HG03039 (cell line): ENCODE data around the gene CRACR2A.

Experiments
- ATAC-seq: cut with Tn5 transposase; IDR thresholded peaks from one replicate; pipeline ENCODE4 v1.9.1; 2021; ENCODE audit warnings: mild to moderate bottlenecking, moderate library complexity; ENCODE audit not compliant: unreplicated experiment

CRACR2A gene

DNA sequence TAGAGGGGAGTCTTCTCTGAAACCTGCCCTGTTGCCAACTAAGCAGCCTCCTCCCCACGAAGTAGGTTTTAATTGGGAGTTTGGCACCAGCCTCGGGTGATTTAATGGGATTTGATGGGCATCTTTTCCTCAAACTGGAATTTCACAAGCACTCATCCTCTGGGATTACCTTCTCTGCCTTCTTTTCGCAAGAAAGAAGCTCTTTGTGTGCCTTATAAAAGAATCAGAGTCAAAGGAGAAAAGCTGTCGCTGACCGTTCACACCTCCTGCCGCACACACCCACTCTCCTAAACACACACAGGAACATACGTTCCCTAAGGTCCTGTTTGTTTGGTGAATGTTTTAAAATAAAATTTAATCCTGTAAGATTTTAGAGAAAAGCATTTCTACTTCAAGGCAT is 177.9 kb downstream of the CRACR2A start:
- ATAC-seq = no peak

GRCh38 chr12:3572560-3572959 is 180.3 kb downstream of the CRACR2A start:
- ATAC-seq = no peak

DNA sequence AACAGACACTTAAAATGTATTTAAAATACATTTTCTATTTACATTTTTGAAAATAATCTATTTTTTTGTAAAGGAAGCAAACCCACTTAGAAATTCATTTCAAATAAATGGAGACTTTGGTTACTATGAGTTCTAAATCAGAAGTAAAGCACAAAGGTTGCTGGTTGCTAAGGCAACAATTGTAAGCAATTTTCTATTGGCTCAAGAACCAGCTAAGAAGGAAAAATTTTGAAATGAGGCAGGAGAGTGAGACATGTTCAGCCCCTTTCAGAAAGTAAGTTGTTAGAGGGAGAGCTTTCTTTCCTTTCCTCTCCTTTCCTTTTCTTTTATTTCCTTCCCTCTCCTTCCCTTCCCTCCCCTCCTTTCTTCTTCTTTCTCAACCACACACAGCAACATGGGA is 181.2 kb downstream of the CRACR2A start:
- ATAC-seq = no peak

GRCh38 chr12:3571323-3571722 is 181.6 kb downstream of the CRACR2A start:
- no peak for ATAC-seq

DNA sequence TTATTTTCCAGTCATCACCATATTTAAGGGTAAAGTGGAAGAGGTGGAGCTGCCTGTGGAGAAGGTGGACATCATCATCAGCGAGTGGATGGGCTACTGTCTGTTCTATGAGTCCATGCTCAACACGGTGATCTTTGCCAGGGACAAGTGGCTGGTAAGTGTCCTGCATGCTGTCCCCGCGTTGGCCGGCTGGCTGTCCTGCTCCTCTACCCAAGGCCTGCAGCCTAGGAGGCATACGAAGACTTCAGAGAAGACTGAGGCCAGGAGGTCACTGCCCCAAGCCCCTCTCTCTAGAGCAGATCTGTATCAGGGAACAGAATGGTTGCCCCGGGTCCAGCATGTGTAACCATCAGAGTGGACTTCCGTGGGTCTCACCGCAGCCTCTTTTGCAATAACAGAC is 184.2 kb downstream of the CRACR2A start:
- ATAC-seq = no peak

- no peak for ATAC-seq
Measured at GRCh38 chr12:3565985-3566384, 186.9 kb downstream of the CRACR2A start.
